Thyroid gland (tissue), 4 donors: ENCODE results near the gene ERF.

Experiments used
- CTCF ChIP-seq, 6 experiments: fragments of 200-600 bp in 3 of 6; fragments of 450-650 bp in 3 of 6; sonication (generic) in 3 of 6; IDR thresholded peaks; one replicate each; pipeline ENCODE4 v1.5.1; 2016 to 2019; ENCODE audit warnings: antibody characterized with exemption in 6 of 6, mild to moderate bottlenecking in 2 of 6, inconsistent platforms in 1 of 6, moderate library complexity in 1 of 6
- POLR2A ChIP-seq, 2 donors: fragments of 450-650 bp; IDR thresholded peaks; one replicate each; pipeline ENCODE4 v1.6.1; 2017; ENCODE audit warnings: antibody characterized with exemption in 2 of 2, mild to moderate bottlenecking in 2 of 2, moderate library complexity in 1 of 2

GRCh38 chr19:42268142-42268703 lies 13.3 kb upstream of the ERF start:
- peak in 1 of 6 experiments; percentile 5 for TF ChIP-seq CTCF (IDR thresholded peaks at IDR 0.05)
- TF ChIP-seq POLR2A (IDR thresholded peaks at IDR 0.05): peak in 1 of 2 donors; percentile 91
